GM12878 (cell line): ENCODE results near the gene CFDP1. TPM values are rescaled to one million over a fixed set of nuclear protein-coding genes. Genes with fewer than 3 reads are reported as not detected.

Experiments used
- ATAC-seq: fragments of 200-7000 bp; cut with Tn5 transposase; 3 replicates; pipeline ENCODE4 v1.9.1; 2020; ENCODE audit warnings: mild to moderate bottlenecking, moderate library complexity
- BruUV-seq: library from RNA; stranded (reverse); fragments of 400-500 nt; replicated peaks from 2 replicates; lab custom pipeline; 2021; lab: Mats Ljungman, UMichigan
- CTCF ChIA-PET: fragments of 300-600 bp; sonication (Branson Sonifier 250); formaldehyde crosslinking; extraction: SDS; loops from one replicate; lab custom pipeline; 2021; ENCODE audit warnings: inconsistent platforms; lab: Yijun Ruan, JAX
- POLR2A ChIA-PET: fragments of 350-600 bp; formaldehyde crosslinking; extraction: SDS; loops from one replicate; lab custom pipeline; 2021; ENCODE audit warnings: inconsistent platforms; lab: Charles Lee
- RAD21 ChIA-PET: fragments of 300-600 bp; sonication (Branson Sonifier 250); formaldehyde crosslinking; loops from one replicate; lab custom pipeline; 2023; ENCODE audit warnings: antibody characterized with exemption; ENCODE audit not compliant: unreplicated experiment; lab: Charles Lee
- SMC1A ChIA-PET: fragments of 300-600 bp; sonication (Branson Sonifier 250); formaldehyde crosslinking; loops from one replicate; lab custom pipeline; 2023; ENCODE audit not compliant: unreplicated experiment, uncharacterized antibody; lab: Charles Lee
- DNase-seq: peaks from one replicate; pipeline ENCODE4 v3.0.0-alpha.2; 2011; ENCODE audit warnings: low read depth, low spot score
- FAIRE-seq: peaks from 3 replicates; lab custom pipeline; 2011; peaks lifted over from hg19 to GRCh38; lab: Jason Lieb, UNC
- H2AFZ ChIP-seq: 2 replicates; pipeline ENCODE4 v1.6.0; 2011; ENCODE audit warnings: low read depth, low read length, control low read depth; ENCODE audit not compliant: control insufficient read depth
- H3K27ac ChIP-seq: 2 replicates; pipeline ENCODE4 v1.5.1; 2011; ENCODE audit warnings: control low read depth; ENCODE audit not compliant: control insufficient read depth, insufficient read depth
- H3K27me3 ChIP-seq, 2 experiments: replicated peaks in 1 of 2; 2 replicates each; pipeline versions ENCODE4 v1.6.0 to v1.6.1; 2011; ENCODE audit warnings: low read length in 1 of 2; ENCODE audit not compliant: control insufficient read depth in 2 of 2, insufficient read depth in 2 of 2
- H3K36me3 ChIP-seq, 2 experiments: 2 replicates each; pipeline ENCODE4 v1.5.1; 2011; ENCODE audit warnings: low read length in 1 of 2; ENCODE audit not compliant: control insufficient read depth in 2 of 2, insufficient read depth in 2 of 2
- H3K4me1 ChIP-seq: 2 replicates; pipeline ENCODE4 v1.6.1; 2011; ENCODE audit warnings: mild to moderate bottlenecking, low read length, moderate library complexity, mixed read lengths; ENCODE audit not compliant: control insufficient read depth, insufficient read depth
- H3K4me2 ChIP-seq: 2 replicates; pipeline ENCODE4 v1.6.0; 2011; ENCODE audit warnings: control low read depth; ENCODE audit not compliant: control insufficient read depth, insufficient read depth
- H3K4me3 ChIP-seq: fragments of 200-600 bp; sonication (generic); 2 replicates; pipeline ENCODE4 v1.5.1; 2016
- H3K79me2 ChIP-seq: 2 replicates; pipeline ENCODE4 v1.6.0; 2011; ENCODE audit warnings: low read length; ENCODE audit not compliant: control insufficient read depth, insufficient read depth
- H3K9ac ChIP-seq: 2 replicates; pipeline ENCODE4 v1.8.0; 2011; ENCODE audit warnings: low read length, control low read depth, mixed read lengths; ENCODE audit not compliant: control insufficient read depth, insufficient read depth
- H3K9me3 ChIP-seq: replicated peaks from 3 replicates; pipeline ENCODE4 v1.5.1; 2011; ENCODE audit warnings: mild to moderate bottlenecking, low read length; ENCODE audit not compliant: control insufficient read depth, insufficient read depth
- H4K20me1 ChIP-seq: 2 replicates; pipeline ENCODE4 v1.6.0; 2011; ENCODE audit not compliant: control insufficient read depth, insufficient read depth
- ASH2L ChIP-seq: fragments of 300-600, 200-600 bp; sonication (generic); IDR thresholded peaks from 2 replicates; pipeline ENCODE4 v1.6.1; 2017; ENCODE audit warnings: low read depth, mild to moderate bottlenecking, borderline replicate concordance
- BCL11A ChIP-seq: IDR thresholded peaks from 2 replicates; pipeline ENCODE4 v1.6.1; 2011; ENCODE audit warnings: low read depth, low read length
- BCL3 ChIP-seq: IDR thresholded peaks from 2 replicates; pipeline ENCODE4 v1.6.1; 2011; ENCODE audit warnings: borderline replicate concordance, low read depth, mild to moderate bottlenecking, moderate library complexity, low read length; ENCODE audit not compliant: insufficient read depth, poor library complexity, severe bottlenecking
- BMI1 ChIP-seq: fragments of 450-650 bp; IDR thresholded peaks from 2 replicates; pipeline ENCODE4 v1.6.1; 2016; ENCODE audit warnings: mild to moderate bottlenecking, moderate library complexity, borderline replicate concordance
- CEBPB ChIP-seq, 2 experiments: fragments of 150-350 bp in 1 of 2; IDR thresholded peaks; 2 replicates each; pipeline ENCODE4 v1.6.1; 2012 to 2014; ENCODE audit warnings: low read depth in 2 of 2, low read length in 2 of 2, borderline replicate concordance in 1 of 2, inconsistent platforms in 1 of 2
- CHD1 ChIP-seq: IDR thresholded peaks from 2 replicates; pipeline ENCODE4 v1.6.1; 2012; ENCODE audit warnings: low read depth, low read length, improper control_type of control experiment
- E2F8 ChIP-seq: fragments of 450-650 bp; IDR thresholded peaks from 2 replicates; pipeline ENCODE4 v1.6.1; 2018; ENCODE audit warnings: mild to moderate bottlenecking, low read depth, moderate library complexity; ENCODE audit not compliant: partially characterized antibody
- EGR1 ChIP-seq, 2 experiments: IDR thresholded peaks; 1 replicate in 1 of 2; 2 replicates in 1 of 2; pipeline ENCODE4 v1.6.1; 2011 to 2012; ENCODE audit warnings: low read depth in 2 of 2, low read length in 2 of 2, borderline replicate concordance in 1 of 2, mild to moderate bottlenecking in 1 of 2, moderate library complexity in 1 of 2
- HDAC2 ChIP-seq: fragments of 200-600 bp; sonication (generic); IDR thresholded peaks from 2 replicates; pipeline ENCODE4 v1.6.1; 2017
- MEF2A ChIP-seq: IDR thresholded peaks from 2 replicates; pipeline ENCODE4 v1.6.1; 2011; ENCODE audit warnings: low read depth, mild to moderate bottlenecking, low read length, moderate library complexity; ENCODE audit not compliant: insufficient read depth
- MLLT1 ChIP-seq: fragments of 450-650 bp; IDR thresholded peaks from 2 replicates; pipeline ENCODE4 v1.6.1; 2016; ENCODE audit warnings: mild to moderate bottlenecking
- NKRF ChIP-seq: fragments of 450-650 bp; conservative IDR thresholded peaks from 2 replicates; pipeline ENCODE4 v1.6.1; 2017; ENCODE audit warnings: mild to moderate bottlenecking, moderate library complexity
- PAX5 ChIP-seq: IDR thresholded peaks from 2 replicates; pipeline ENCODE4 v1.6.1; 2011; ENCODE audit warnings: low read depth, low read length, borderline replicate concordance
- WGBS: methylation state at CpG from one replicate; pipeline ENCODE4 v1.1.6; 2016; ENCODE audit warnings: low lambda C conversion rate; ENCODE audit not compliant: insufficient replicate concordance, insufficient coverage; ENCODE audit errors: missing lambda C conversion rate; 5-methylcytosine and 5-hydroxymethylcytosine counted together
- in situ Hi-C: fragments of 300-500 bp; cut with MboI; formaldehyde crosslinking; loops from 9 replicates; pipeline ENCODE4 v1.14.3; 2018; ENCODE audit warnings: mixed read lengths
- intact Hi-C: fragments of 100-400 bp; cut with micrococcal nuclease; formaldehyde crosslinking; loops from one replicate; pipeline ENCODE4 v1.14.2; 2022; ENCODE audit not compliant: unreplicated experiment
- polyA plus RNA-seq, 11 experiments: library from polyadenylated mRNA; depleted of rRNA in 4 of 11; unstranded in 6 of 11; stranded (reverse) in 5 of 11; fragments of >200 nt; fragmentation: Nextera tagmentation in 4 of 11; fragmentation: Illumina TruSeq in 1 of 11; extraction: Ambion mirVana in 4 of 11; extraction: Trizol in 1 of 11; gene quantifications; 1 replicate in 1 of 11; 2 replicates in 10 of 11; pipeline versions ENCODE4 v1.2.1 to v1.2.3, GENCODE V29; 2011 to 2016; ENCODE audit warnings: inconsistent platforms in 2 of 11, missing spikeins in 2 of 11, low read depth in 1 of 11
- total RNA-seq, 4 experiments: library from RNA; depleted of rRNA in 3 of 4; stranded (reverse); fragments of >200 nt in 3 of 4; fragmentation: Illumina TruSeq in 1 of 4; extraction: Trizol in 1 of 4; gene quantifications; 2 replicates each; pipeline versions ENCODE4 v1.2.1 to v1.2.3, GENCODE V29; 2013 to 2021

CFDP1 gene
- total and polyA plus RNA-seq, 10 of the 15 experiments (the other 5 are each of a cell fraction or from before 2014, with no cell fraction given): 22.3 to 64.8 (median 36.7) TPM

GRCh38 chr16:75271441-75272096 is 161.7 kb downstream of the CFDP1 start:
- ChIA-PET SMC1A (interaction anchor here (1.8 kb wide), 1 partner anchor 34 kb away, joined by 6 read pairs; no protein-coding TSS in a partner anchor), RAD21 (no interaction called here), POLR2A (interaction anchor here (1.5 kb wide), 1 partner anchor 10 kb away, joined by 3 read pairs; no protein-coding TSS in a partner anchor), CTCF (interaction anchor here (0.6 to 2.0 kb wide), 5 partner anchors 10 to 106 kb away, joined by 3 to 7 read pairs (median 3); no protein-coding TSS in a partner anchor)
- Histone ChIP-seq H3K4me2 (peak overlapping the region; percentile 53), H3K9me3 (no peaks in the 10 kb centered on the region; the same call in 2 of the 3 replicates), H3K9ac (no peak overlapping the region), H3K27me3 (no peaks in the 10 kb centered on the region), H4K20me1 (no peaks in the 10 kb centered on the region), H3K27ac (0 out of 2 replicates have a peak overlapping the region, but pooled peaks have one; percentile 24), H3K4me1 (peaks cover 18% of the 10 kb centered on the region), H2AFZ (no peak overlapping the region), H3K36me3 (no peaks in the 10 kb centered on the region), H3K79me2 (no peaks in the 10 kb centered on the region), H3K4me3 (no peak overlapping the region)
- DNase-seq (no peak), FAIRE-seq (no peak), ATAC-seq (peak; percentile 56)
- TF ChIP-seq BMI1 (no peak), EGR1 (IDR thresholded peaks at IDR 0.05; ENCODE audit: borderline replicate concordance in 1 of 2, low read depth in 2 of 2, low read length in 2 of 2) (no peak), E2F8 (no peak), MLLT1 (no peak), PAX5 (no peak), BCL3 (no peak), BCL11A (no peak), ASH2L (no peak), MEF2A (no peak), CEBPB (IDR thresholded peaks at IDR 0.05; ENCODE audit: borderline replicate concordance in 1 of 2, low read depth in 2 of 2, low read length in 2 of 2) (no peak), CHD1 (no peak), NKRF (no peak), HDAC2 (no peak)
- WGBS: 64% methylated on average over 6 of the region's 6 CpGs
- intact Hi-C loops (loop anchor here (5.0 kb wide), 1 partner anchor 46 kb away; no protein-coding TSS in a partner anchor), in situ Hi-C loops (no loop called here)
- no TSS peak for BruUV-seq
